VCaP (cell line): ENCODE data around the gene SUPT6H.
A peak's percentile ranks its signal among the peaks of the same experiment; 100 is the strongest.

Source experiments
- H3K27ac ChIP-seq: fragments of 450-650 bp; 2 replicates; pipeline ENCODE4 v1.5.1; 2017
- TF ChIP-seq, protein P1 (sequence below): fragments of 450-650 bp; conservative IDR thresholded peaks from 2 replicates; pipeline ENCODE4 v1.5.1; 2017; ENCODE audit warnings: mild to moderate bottlenecking, moderate library complexity

Gene SUPT6H

DNA sequence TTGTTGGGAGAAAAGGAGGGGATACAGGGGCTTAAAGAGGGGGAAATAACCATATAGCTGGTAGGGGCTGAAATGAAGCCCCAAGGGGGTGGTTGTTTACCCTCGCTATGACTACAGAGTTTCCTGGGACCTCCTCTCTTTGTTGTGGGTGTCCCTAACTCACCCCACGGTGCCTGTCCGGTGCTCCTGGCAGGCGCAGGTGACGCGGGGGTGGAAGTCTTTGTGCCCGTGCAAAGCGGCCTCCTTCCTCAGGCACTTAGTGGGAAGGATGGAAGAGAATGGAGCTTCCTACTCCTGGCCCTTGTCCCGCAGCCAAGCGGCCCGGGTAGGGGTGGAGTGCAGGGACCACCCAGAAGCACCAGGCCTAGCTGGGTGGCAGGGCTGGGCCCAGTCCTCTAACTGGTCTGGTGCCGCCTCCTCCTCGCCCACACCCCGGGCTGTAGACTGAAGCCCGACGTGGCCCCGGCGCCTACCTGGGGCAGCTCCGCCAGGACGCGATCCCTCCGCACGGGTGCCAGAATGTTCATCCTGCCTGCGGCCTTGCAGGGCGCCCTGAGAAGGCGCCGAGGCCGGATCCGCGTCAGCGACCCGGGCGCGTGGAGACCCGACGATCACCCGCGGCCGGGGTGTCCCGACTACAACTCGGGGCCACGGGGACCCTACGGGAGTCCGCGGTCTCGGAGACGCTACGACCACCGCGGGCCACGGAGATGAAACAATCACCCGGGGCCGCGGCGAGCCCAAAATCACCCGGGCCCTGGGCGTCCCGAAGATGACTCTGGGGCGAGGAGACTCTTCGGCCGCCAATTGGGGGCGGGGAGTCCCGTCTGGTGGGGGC lies 55.0 kb downstream of the SUPT6H start:
- no peak overlapping the region for H3K27ac ChIP-seq
- TF ChIP-seq, protein P1, sequence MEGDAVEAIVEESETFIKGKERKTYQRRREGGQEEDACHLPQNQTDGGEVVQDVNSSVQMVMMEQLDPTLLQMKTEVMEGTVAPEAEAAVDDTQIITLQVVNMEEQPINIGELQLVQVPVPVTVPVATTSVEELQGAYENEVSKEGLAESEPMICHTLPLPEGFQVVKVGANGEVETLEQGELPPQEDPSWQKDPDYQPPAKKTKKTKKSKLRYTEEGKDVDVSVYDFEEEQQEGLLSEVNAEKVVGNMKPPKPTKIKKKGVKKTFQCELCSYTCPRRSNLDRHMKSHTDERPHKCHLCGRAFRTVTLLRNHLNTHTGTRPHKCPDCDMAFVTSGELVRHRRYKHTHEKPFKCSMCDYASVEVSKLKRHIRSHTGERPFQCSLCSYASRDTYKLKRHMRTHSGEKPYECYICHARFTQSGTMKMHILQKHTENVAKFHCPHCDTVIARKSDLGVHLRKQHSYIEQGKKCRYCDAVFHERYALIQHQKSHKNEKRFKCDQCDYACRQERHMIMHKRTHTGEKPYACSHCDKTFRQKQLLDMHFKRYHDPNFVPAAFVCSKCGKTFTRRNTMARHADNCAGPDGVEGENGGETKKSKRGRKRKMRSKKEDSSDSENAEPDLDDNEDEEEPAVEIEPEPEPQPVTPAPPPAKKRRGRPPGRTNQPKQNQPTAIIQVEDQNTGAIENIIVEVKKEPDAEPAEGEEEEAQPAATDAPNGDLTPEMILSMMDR = no peak

DNA sequence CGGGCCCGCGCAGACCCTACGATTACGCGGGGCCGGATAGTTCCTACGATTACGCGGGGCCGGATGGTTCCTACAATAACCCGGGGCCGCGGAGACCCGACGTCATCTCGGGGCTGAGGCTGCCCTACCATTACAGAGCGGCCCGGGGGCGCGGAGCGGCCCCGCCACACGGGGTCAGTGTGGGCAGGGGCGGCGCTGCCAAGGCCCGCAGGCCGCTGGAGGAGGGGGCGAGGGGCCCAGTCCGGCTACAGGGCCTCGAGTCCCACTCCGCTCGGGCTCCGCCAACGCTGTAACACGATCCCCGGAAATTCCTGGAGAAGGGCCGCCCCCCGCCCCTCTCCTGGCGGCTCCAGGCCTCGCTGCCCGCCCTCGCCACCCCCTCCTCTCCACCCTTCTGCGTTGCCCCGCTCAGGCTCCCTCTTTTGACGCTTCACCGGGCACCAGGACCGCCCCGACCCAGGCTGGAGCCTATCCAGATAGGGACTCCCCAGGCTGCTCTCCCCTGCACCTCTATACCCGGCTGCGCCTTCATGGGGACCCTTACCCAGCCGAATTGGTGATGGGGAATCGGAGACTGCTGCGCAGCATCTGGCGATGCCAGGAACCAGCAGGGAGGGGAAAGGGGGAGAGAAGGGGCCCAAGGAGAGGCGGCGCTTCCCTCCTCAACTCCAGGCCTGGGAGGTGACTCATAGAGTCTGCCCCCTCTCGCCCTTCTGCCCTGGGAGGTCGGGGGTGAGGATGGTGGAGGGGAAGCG lies 55.8 kb downstream of the SUPT6H start, which contains the start of gene RAB34:
RAB34 (minus strand) TSS at position 291 of the 755 bp plus-strand sequence. CDS start 602 bp downstream, outside the sequence.
- H3K27ac ChIP-seq = peak within 1 kb of the TSS; percentile 100
- TF ChIP-seq, protein P1 = no peak

DNA sequence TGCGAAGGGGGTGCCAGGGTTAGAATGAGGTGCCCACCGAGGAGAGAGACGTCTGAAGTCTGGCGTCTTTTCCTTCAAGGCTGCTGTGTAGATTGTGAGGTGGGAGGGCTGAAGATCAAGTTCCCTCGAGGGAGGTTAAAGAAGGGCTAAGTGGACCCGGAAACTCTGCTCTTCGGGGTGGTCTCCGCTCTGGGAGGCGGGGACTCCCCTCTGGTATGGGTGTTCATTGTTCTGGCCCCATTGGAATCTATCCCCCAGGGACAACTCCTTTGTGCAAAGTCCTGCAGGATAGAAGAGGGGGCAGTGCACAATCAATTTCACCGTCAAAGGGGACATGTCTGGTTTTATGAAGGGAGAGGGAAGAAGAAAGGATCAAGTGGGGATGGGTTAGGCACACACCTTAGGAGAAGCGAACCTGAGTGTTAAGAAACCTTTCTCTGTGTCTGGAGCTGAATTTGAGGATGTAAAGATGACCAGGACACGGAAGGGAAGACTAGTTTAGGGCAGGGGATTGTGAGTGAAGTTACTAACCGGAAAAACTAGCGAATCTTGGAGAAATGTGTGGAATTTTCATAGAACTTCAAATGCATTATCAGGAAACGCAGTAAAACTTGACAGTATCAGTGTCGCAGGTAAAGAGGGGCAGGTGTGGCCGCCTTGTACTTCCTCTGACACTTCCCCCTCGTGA lies 56.5 kb downstream of the SUPT6H start:
- peak overlapping the region; percentile 100 for H3K27ac ChIP-seq
- TF ChIP-seq, protein P1 = no peak

DNA sequence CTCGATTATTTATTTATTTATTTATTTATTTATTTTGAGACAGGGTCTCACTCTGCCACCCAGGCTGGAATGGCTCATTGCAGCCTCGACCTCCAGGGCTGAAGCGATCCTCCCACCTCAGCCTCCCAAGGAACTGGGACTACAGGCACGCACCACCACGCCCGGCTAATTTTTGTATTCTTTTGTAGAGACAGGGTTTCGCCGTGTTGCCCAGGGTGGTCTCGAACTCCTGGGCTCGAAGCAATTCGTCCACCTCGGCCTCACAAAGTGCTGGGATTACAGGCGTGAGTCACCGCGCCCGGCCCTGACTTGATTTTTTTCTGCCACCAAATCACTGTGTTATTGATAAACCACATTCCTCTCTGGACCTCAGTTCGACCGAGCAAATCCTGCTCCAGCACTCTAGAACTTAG lies 57.0 kb downstream of the SUPT6H start:
- TF ChIP-seq, protein P1 = no peak
- peak overlapping the region; percentile 100 for H3K27ac ChIP-seq

DNA sequence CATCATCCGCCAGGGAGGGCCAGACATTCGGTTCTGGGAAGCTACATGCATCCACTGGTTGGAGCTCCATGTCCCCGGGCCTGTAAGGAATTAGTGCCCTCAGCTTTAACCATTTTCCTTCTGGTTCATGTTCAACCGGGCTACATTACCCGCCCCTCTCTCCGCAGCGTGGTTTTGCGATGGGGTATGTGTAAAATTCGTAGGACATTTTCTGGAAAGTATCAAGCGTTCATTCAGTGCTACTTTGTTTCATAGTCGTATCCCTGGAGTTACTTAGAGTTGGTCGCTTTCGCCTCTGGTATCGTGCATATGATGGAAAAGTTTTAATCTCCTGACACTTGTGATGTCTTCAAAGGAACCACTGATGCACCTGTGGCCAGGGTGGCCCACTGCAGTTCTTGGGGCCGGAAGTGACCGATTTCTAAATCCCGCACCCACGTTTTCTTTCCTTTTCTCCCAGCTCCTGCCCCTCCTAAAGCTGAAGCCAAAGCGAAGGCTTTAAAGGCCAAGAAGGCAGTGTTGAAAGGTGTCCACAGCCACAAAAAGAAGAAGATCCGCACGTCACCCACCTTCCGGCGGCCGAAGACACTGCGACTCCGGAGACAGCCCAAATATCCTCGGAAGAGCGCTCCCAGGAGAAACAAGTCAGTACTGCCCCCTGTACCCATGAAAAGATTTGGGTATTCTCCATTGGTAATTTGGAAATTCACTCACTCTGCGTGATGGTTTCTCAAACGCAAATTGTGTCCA lies 58.4 kb downstream of the SUPT6H start:
- peak overlapping the region; percentile 100 for H3K27ac ChIP-seq
- TF ChIP-seq, protein P1 = peak; percentile 54

DNA sequence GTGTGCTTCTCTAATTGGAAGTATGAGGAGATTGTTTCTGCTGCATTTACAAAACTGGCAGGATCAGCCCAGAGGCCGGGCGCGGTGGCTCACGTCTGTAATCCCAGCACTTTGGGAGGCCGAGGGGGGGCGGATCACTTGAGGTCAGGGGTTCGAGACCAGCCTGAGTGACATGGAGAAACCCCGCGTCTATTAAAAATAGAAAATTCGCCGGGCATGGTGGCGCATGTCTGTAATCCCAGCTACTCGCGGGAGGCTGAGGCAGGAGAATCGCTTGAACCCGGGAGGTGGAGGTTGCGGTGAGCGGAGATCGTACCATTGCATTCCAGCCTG lies 59.0 kb downstream of the SUPT6H start:
- H3K27ac ChIP-seq = peak overlapping the region; percentile 100

DNA sequence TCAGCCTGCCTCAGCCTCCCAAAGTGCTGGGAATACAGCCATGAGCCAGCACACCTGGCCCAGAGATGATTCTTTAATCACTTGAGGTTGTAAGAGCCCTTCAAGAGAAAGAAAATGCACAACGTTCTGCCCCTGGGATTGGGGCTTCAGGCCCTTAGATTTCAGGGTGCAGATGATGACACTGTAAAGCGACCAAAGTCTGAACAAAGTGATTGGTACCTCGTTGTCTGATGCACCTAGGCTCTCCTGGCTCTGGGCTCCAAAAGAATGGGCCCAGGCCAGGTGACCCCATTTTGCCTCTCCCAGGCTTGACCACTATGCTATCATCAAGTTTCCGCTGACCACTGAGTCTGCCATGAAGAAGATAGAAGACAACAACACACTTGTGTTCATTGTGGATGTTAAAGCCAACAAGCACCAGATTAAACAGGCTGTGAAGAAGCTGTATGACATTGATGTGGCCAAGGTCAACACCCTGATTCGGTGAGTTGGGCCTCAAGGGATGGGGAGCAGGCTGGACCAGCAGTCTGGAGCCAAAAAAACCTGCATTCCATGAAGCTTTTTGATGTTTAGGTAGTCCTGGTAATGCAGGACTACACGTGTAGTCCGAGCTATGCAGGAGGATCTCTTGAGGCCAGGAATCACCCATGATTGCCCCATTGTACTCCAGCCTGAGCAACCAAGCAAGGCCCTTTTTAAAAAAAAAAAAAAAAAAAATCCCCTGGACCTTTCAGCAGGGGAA lies 60.6 kb downstream of the SUPT6H start:
- peak overlapping the region; percentile 100 for H3K27ac ChIP-seq
- TF ChIP-seq, protein P1 = no peak
